UCSD-AML1 (cell line): ENCODE measurements around the gene IL23R.

Source experiments
- DNase-seq: peaks from one replicate; lab custom pipeline; 2025; ENCODE audit not compliant: unreplicated experiment; lab: John Stamatoyannopoulos, UW

Gene IL23R

DNA sequence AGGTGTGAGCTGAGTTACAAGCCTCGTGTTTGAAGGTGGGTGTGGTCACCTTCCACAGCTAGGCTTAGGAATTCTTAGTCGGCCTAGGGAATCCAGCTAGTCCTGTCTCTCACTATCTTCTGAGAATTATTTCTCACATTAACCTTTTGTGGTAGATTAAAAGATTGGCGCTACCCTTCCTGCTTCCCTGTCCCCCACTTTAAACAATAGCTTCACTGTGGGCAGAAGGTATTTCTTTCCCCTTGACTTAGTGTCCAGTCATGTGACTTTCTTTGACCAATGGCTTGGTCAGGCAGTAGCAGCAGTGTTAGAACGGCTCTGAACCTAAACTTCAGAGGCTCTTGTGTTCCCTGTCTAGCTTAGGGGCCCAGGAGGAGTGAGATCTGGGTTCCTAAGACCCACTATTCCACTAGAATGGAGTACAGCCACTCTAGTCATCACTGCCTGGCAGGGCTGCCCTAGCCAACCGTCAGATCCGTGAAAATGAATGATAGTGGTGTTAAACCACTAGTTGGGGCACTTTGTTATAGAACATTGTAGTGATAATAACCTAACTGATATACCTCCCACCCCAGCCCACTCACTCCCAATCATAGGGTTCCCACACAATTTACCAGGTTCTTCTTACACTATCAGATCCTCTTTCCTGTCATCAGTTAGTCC, 17.6 kb upstream of the IL23R start:
- DNase-seq: peak; percentile 36

DNA sequence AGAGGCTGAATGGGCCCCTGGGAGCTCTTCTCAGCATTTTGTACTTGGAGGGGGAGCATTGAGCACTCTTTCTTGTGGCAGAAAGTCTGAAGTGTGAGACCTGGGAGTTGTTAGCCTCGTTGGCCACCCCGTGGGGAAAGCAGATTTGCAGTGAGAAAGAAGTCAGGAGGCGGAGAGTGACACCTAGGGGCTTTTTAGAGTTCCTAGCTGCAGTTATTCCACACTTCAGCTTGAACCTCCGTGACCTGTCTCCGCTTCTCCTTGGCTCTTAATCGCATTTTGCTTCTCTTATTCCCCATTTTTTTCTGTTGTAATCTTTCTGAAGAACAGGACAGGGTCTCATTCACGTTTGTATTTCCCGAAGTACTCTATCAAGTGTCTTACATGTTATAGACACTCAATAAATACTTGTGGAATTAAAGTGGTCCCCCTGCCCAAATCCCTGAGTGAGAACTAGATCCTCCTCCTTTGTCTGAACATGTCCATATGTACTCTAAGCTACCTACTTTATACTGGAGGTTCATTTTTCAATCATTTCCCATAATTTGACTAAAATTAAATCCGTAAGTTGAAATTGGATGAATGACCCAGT, 17.0 kb upstream of the IL23R start:
- DNase-seq: peak; percentile 62

DNA sequence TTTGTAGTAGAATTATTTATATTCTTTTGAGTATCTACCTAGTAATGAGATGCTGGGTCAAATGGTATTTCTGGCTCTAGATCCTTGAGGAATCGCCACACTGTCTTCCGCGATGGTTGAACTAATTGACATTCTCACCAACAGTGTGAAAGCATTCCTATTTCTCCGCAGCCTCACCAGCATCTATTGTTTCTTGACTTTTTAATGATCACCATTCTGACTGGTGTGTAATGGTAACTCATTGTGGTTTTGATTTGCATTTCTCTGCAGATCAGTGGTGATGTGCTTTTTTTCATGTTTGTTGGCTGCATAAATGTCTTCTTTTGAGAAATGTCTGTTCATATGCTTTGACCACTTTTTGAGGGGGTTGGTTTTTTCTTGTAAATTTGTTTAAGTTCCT, 15.3 kb upstream of the IL23R start:
- no peak for DNase-seq

DNA sequence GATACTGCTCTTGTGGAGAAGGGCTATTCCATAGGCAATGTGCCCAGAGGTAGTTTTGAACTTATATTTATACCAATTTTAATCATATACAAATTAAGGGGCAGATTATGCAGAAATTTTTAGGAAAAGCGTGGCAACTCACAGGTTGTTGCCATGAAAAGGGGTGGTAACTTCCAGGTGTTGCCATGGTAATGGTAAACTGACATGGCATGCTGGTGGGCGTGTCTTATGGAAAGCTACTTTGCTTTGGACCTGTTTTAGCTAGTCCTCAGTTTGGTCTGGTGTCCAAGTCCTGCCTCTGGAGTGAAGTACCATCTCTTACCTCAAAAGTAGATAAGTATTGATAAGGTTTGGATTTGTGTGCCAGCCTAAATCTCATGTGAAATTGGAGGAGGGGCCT, 7.9 kb upstream of the IL23R start:
- DNase-seq: no peak

DNA sequence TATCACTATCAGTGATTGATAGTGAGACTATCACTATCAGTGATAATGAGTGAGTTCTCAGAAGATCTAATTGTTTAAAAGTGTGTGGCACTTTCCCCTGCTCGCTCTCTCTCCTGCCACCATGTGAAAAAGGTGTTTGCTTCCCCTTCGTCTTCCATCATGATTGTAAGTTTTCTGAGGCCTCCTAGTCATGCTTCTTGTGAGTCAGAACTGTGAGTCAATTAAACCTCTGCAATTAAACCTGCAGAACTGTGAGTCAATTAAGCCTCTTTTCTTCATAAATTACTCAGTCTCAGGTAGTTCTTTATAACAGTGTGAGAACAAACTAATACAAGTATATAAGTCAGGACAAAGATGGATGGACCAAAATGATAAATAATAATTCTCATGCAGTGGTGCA, 7.0 kb upstream of the IL23R start:
- no peak for DNase-seq

- DNase-seq: no peak
Measured at GRCh38 chr1:67162954-67163353, 3.3 kb upstream of the IL23R start.

DNA sequence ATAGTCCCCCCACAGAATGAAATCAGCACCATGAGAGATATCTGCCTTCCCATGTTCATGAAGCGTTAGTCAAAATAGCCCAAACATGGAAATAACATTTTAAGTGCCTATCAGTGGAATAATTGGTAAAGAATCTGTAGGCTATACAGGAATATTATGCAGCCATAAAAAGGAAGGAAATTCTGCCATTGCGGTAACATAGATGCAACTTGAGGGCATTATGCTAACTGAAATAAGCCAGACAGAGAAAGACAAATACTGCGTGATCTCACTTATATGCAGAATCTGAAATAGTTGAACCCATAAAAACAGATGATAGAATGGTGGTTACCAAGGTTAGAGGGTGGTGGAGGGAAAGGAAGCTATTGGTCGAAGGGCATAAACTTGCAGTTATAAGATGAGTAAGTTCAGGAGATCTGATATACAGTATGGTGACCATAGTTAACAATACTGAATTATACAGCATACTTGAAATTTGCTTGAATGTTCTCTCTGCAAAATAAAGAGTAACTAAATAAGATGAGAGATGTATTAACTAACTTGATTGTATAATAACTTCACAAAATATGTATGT, 699 bp upstream of the IL23R start:
- no peak for DNase-seq

DNA sequence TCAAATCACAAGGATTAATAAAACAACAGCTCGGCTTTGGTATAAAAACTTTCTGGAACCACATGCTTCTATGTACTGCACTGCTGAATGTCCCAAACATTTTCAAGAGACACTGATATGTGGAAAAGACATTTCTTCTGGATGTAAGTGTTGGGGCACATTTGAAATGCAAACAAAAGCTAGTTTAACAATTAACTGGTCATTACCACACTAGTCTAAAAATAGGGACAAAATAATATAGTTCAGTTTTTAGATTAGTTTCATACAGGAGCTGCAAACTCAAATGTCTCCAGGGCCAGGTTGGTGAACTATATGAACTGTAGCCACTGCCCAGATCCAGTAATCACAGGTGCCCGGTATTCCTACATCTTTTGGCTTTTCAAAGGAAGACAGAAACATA, 3.2 kb downstream of the IL23R start:
- no peak for DNase-seq

DNA sequence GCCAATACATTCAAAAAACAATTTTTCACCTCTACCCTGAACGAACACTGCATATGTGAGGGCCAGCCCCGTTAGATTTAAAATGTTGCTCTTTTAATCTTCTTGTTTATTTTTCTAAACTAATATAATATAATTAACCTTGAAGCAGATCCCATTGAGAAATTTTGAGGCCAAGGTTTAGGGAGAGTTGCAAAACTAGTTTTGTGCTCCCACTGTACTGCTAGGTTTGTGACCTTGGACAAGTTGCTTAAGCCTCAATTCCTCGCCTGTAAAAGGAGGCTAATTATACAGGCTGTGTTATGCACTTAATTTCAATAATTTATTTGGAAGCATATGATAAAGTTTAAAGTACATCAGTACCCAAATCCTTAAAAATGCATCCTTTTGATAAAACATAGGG, 3.7 kb downstream of the IL23R start:
- DNase-seq: no peak

DNA sequence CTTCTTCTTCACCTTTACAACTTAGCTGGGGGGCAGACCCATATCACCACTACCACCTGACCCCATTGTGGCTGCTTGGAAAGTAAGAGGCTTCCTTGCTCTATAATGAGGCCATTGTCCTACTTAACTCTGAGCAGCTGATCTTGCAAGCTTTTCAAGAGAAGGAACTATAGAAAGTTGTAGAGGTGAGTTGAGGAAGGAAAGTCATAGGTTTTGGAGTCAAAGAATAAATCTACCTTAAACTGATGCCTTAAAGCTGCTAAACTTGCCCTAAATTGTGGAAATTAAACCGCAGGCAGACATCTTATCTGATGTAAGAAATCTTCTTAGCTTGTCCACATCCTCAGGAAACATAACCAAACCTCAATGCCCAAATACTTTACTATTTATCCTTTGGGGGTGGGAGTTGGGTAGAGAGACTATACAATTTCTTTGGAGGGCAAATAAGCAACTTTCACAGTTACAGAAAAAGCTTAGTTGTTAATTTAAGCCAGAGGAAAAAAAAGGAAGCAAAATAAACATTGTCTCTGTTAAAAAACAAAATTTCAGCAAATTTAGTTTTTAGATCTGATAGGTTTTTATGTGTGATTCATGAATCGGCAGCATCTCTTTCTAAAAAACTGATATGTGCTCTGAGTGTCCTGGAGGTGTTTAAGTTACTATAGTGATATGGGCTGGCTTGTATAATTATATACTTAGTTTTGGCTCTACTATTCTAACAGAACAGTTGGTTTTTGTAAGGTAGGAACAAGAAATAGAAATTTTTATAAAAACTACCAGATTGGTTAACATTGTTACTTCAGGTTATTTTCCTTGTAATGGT, 4.7 kb downstream of the IL23R start:
- no peak for DNase-seq

- no peak for DNase-seq
Measured at GRCh38 chr1:67171574-67171955, 5.3 kb downstream of the IL23R start.

- DNase-seq: no peak
Measured at GRCh38 chr1:67171978-67172377, 5.7 kb downstream of the IL23R start.

DNA sequence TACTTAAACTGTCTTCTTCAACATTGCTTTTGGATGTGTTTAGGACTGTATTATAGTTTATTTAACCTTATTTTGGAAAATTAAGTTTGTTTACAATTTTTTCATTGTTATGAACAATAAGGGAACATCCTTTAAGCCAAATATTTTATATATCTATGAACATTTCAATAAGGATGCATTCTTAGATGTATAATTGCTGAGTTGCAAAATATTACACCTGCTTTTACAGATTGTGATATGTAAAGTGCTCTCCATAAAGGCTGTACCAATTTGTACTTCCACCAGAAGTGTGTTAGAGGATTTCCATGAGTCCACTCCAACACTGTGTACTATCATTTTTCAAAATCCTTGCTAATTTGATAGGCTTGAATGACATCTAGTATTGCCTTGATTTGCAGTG, 7.7 kb downstream of the IL23R start:
- no peak for DNase-seq

GRCh38 chr1:67174716-67175284, 8.5 kb downstream of the IL23R start:
- DNase-seq: no peak

GRCh38 chr1:67175530-67176087, 9.4 kb downstream of the IL23R start:
- DNase-seq: no peak

DNA sequence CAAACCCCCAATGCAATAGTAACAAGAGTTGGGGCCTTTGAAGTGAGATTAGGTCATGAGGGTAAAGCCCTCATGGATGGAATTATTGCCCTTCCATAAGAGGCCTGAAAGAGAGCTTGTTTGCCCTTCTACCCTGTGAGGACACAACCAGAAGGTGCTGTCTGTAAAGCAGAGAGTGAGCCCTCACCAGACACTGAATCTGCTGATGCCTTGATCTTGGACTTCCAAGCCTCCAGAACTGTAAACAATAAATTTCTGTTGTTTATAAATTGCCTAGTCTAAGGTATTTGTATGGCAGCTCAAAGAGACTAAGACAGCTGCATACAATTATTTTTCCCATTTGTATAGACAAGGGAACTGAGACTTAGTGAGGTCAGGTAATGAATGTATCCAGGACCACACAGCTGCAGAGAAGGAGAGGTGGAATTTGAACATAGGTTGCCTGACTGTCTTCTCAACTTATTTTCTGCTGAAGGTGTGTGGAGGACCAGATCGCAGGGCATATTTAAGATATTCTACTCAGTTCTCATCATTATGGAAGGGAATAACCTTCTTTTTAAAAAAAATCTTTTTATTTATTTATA, 18.7 kb downstream of the IL23R start:
- DNase-seq: no peak

GRCh38 chr1:67188137-67188536, 21.9 kb downstream of the IL23R start:
- DNase-seq: no peak

DNA sequence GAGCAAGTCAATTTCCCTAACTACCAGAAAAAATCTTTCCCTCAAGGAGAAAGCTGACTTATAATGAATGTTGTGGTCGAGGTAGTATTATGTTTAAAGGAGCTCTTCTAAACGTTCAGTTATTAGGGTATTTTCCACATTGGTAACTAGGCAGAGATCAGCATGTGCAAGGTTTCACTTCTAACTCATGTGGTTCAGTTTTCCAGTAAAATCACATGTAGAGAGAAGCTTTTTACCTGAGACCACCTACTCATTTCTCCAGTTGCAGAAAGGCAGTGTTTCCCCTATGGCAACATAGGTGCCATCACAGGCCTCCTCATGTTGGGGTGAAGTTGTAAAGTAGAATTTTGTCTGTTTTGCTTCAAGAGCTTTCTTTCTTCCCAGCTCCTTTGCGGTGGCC, 23.7 kb downstream of the IL23R start:
- DNase-seq: no peak

GRCh38 chr1:67190410-67190809, 24.2 kb downstream of the IL23R start:
- no peak for DNase-seq

GRCh38 chr1:67190942-67191341, 24.7 kb downstream of the IL23R start:
- no peak for DNase-seq
